Right lobe of liver (tissue), 4 donors: ENCODE results near the gene ZNF280D.

Experiments used
- CTCF ChIP-seq, 4 donors: fragments of 200-600 bp in 3 of 4; fragments of 450-650 bp in 1 of 4; IDR thresholded peaks; one replicate each; pipeline versions ENCODE4 v1.5.1 to v1.8.0; 2016 to 2022; ENCODE audit warnings: antibody characterized with exemption in 4 of 4, mild to moderate bottlenecking in 2 of 4
- POLR2A ChIP-seq: fragments of 450-650 bp; IDR thresholded peaks from one replicate; pipeline ENCODE4 v1.6.1; 2017; ENCODE audit warnings: antibody characterized with exemption, mild to moderate bottlenecking
- donor health status: DM: no; HTN: no; CAD: no.
- donor health status: DM: no; HTN: no; CAD: no.
- donor health status: DM: no; HTN: yes; CAD: no.

DNA sequence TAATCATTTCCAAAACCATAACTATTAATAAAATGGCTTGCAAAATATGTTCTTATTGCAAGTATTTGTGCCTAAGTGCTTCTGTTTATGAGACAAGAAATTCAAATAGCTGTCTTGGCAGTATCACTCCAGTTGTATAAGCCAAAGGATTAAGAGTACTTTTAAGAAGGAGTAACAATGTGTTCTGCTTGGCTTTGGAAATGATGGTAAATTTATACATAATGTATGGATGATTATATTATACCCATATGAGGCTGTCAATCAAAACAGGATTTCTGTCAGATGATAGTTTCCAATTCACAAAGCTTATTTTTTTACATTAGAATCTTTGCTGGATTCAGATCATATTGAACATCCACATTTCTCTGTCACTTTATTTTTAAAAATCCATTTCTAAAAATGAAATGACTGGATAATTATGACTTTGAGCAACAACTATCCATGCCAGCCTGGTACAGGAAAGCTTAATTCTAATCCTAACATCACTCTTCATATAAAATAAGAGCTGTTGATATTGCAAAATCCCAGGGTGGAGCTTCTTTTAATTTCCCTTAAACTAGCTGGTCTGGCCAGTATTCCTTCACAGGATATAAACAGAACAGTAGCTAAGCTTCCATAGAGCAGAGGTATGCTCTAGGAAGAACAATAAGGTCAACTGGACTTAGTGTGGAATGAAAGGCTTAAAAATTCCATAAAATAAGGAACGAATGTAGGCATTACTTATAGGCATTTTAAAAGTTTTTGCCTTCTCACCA is 30.0 kb upstream of the ZNF280D start:
- TF ChIP-seq CTCF (IDR thresholded peaks at IDR 0.05) (no peak), POLR2A (no peak)
